PFSK-1 (cell line): ENCODE data around the gene FAM200A.

Experiments
- FOXP2 ChIP-seq: optimal IDR thresholded peaks from 2 replicates; pipeline ENCODE3; 2011; ENCODE audit warnings: borderline replicate concordance, control low read depth, inconsistent platforms; ENCODE audit not compliant: insufficient read depth; ENCODE audit errors: extremely low read length, extremely low read depth
- POLR2AphosphoS5 ChIP-seq: IDR thresholded peaks from 2 replicates; pipeline ENCODE4 v1.6.1; 2012; ENCODE audit warnings: low read depth, mild to moderate bottlenecking, control low read depth, low read length, moderate library complexity
- SIN3A ChIP-seq: IDR thresholded peaks from 2 replicates; pipeline ENCODE4 v1.6.1; 2012; ENCODE audit warnings: mild to moderate bottlenecking, low read length, moderate library complexity, borderline replicate concordance; ENCODE audit not compliant: insufficient read depth
- TAF1 ChIP-seq: IDR thresholded peaks from 2 replicates; pipeline ENCODE4 v1.6.1; 2012; ENCODE audit warnings: low read length, control low read depth, borderline replicate concordance; ENCODE audit not compliant: insufficient read depth
- TF ChIP-seq, protein P1 (sequence below), 2 experiments: IDR thresholded peaks; 2 replicates each; pipeline versions ENCODE4 v1.6.1 to v1.8.0; 2011 to 2012; ENCODE audit warnings: low read depth in 2 of 2, low read length in 2 of 2, control low read depth in 1 of 2, inconsistent platforms in 1 of 2, mild to moderate bottlenecking in 1 of 2, moderate library complexity in 1 of 2; ENCODE audit not compliant: insufficient read depth in 1 of 2

FAM200A gene

DNA sequence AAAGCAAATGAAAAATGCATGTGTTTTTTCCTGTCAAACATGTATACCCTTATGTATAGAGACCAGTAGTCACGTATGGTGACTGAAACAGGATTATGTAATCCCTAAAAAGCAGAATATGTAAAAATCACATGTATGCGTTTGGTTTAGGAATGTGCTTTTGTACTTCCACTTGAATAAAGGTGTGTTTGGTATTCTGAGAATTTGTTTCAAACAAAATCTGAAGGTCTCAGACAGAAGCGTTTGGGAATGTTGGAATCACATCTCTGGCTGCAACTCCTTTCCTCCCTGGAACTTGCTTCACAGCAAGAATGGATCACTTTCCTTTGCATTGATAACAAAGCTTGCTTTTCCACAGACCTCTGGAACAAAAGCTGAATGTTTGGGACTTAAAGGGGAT lies 24.3 kb upstream of the FAM200A start:
- TF ChIP-seq, protein P1, sequence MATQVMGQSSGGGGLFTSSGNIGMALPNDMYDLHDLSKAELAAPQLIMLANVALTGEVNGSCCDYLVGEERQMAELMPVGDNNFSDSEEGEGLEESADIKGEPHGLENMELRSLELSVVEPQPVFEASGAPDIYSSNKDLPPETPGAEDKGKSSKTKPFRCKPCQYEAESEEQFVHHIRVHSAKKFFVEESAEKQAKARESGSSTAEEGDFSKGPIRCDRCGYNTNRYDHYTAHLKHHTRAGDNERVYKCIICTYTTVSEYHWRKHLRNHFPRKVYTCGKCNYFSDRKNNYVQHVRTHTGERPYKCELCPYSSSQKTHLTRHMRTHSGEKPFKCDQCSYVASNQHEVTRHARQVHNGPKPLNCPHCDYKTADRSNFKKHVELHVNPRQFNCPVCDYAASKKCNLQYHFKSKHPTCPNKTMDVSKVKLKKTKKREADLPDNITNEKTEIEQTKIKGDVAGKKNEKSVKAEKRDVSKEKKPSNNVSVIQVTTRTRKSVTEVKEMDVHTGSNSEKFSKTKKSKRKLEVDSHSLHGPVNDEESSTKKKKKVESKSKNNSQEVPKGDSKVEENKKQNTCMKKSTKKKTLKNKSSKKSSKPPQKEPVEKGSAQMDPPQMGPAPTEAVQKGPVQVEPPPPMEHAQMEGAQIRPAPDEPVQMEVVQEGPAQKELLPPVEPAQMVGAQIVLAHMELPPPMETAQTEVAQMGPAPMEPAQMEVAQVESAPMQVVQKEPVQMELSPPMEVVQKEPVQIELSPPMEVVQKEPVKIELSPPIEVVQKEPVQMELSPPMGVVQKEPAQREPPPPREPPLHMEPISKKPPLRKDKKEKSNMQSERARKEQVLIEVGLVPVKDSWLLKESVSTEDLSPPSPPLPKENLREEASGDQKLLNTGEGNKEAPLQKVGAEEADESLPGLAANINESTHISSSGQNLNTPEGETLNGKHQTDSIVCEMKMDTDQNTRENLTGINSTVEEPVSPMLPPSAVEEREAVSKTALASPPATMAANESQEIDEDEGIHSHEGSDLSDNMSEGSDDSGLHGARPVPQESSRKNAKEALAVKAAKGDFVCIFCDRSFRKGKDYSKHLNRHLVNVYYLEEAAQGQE (IDR thresholded peaks at IDR 0.05; ENCODE audit: insufficient read depth in 1 of 2, low read depth in 2 of 2, low read length in 2 of 2): no peak
- TF ChIP-seq POLR2AphosphoS5 (no peak), SIN3A (no peak), FOXP2 (no peak), TAF1 (no peak)

DNA sequence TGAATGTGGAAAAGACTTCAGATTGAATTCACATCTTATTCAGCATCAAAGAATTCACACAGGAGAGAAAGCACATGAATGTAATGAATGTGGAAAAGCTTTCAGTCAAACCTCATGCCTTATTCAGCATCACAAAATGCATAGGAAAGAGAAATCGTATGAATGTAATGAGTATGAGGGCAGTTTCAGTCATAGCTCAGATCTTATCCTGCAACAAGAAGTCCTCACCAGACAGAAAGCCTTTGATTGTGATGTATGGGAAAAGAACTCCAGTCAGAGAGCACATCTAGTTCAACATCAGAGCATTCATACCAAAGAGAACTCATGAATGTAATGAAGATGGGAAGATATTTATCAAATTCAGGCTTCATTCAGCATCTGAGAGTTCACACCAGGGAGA lies 21.3 kb upstream of the FAM200A start:
- TF ChIP-seq, protein P1 (IDR thresholded peaks at IDR 0.05; ENCODE audit: insufficient read depth in 1 of 2, low read depth in 2 of 2, low read length in 2 of 2): no peak
- TF ChIP-seq FOXP2 (no peak), POLR2AphosphoS5 (no peak), SIN3A (no peak), TAF1 (no peak)

DNA sequence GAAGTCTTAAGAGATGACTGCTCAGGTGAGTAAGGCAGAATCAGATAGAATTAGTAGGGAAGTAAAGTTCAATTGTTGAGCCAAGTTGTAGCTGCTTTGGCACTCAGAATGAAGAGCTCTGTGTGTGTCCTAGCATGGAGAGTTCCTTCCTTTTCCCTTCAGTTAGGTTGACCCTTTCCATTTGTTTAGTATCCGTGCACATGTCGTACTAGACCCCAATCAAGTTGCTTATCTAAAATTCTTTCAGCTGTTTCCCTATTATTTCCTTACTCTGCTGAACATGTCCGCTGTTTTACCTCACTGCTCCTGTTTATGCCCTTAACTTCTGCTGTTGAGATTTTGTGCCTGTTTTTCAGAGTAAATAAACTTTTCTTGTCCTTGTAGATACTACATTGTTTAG lies 19.9 kb upstream of the FAM200A start:
- TF ChIP-seq POLR2AphosphoS5 (no peak), FOXP2 (no peak), TAF1 (no peak), SIN3A (no peak)
- TF ChIP-seq, protein P1 (IDR thresholded peaks at IDR 0.05; ENCODE audit: insufficient read depth in 1 of 2, low read depth in 2 of 2, low read length in 2 of 2): no peak

DNA sequence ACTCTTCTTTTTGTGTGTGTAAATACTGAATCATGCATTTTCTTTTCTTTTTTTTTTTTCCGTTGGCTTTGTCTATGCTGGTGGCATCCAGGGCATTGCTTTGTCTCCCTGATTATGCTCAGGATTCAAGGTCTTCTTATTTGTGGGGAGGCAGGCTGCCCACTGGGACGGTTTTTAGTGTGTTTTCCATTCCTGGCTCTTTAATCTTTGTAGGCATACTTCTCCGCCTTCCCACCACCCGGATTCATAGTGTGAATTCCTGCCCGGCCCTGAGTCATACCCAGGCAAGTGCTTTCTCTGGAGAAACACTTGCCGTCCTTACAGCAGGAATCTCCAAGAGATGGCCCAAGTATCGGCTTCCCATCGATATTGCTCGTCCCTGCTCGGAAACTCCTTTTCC lies 11.7 kb upstream of the FAM200A start:
- TF ChIP-seq SIN3A (no peak), POLR2AphosphoS5 (no peak), TAF1 (no peak), FOXP2 (no peak)
- TF ChIP-seq, protein P1 (IDR thresholded peaks at IDR 0.05; ENCODE audit: insufficient read depth in 1 of 2, low read depth in 2 of 2, low read length in 2 of 2): no peak

DNA sequence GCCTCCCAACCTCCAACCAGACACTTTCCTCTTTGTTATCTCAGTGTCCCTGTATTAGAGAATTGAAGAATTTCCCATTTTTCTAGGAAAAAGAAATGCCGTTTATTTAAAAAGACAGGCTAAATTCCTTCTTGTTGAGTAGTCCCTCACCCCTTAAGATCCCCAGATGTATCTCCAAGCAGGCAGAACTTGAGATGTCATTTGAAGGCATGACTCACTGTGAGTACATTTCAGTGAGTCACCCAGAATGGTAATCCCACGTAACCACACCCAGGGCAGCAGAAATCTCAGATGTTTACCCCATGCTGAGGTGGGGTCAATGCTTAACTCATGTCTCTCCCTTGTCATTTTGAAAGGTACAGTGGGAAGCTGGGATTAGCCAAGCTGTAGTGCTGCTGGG lies 10.9 kb upstream of the FAM200A start:
- TF ChIP-seq TAF1: no peak
- TF ChIP-seq SIN3A: no peak
- TF ChIP-seq POLR2AphosphoS5: no peak
- TF ChIP-seq, protein P1 (IDR thresholded peaks at IDR 0.05; ENCODE audit: insufficient read depth in 1 of 2, low read depth in 2 of 2, low read length in 2 of 2): no peak
- TF ChIP-seq FOXP2: no peak
